HG02973 (cell line): ENCODE data around the gene NPHP4.
"Not testable (repeated sequence)": the region's sequence is repeated elsewhere in the genome, so short reads cannot be mapped to it uniquely, and the experiment has no call there.

Experiments
- ATAC-seq: cut with Tn5 transposase; IDR thresholded peaks from one replicate; pipeline ENCODE4 v1.9.1; 2021; ENCODE audit warnings: moderate library complexity; ENCODE audit not compliant: unreplicated experiment

NPHP4 gene

DNA sequence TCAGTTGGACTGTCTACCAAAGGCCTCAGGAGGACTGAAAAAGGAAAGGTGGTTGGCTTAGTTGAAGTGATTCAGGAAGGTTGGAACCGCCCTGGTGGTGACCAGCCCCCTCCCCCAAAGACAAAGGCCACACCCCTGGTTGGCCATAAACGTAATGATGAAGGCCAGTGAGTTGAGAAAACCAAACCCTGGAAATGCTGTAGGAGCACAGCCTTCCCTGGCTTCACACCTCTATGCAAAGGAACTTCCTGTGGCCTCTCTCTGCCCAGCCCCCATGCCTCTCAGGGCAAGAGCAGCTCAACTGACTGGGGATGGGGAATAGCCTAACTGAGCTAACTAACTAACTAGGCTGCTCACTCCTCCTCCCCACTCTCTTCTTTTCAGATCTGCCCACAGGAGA is 90.4 kb downstream of the NPHP4 start:
- ATAC-seq = no peak

DNA sequence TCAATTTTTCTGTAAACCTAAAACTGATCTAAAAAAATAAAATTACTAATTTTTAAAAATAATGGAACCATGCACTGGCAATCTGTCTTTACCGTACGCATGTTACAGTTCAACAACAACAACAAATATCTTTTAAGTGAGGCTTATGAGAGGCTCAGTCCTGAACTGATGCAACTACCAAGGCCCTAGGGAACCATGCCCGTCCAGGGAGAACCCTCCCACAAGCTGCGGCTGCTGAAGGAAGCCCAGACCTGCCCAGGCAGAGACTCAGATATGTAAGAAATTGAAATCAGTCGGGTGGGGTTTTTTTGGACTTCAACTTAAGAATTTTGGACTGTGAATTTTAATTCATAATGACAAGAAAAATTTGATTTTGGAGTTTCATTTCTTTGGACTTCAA is 91.1 kb downstream of the NPHP4 start:
- no peak for ATAC-seq

DNA sequence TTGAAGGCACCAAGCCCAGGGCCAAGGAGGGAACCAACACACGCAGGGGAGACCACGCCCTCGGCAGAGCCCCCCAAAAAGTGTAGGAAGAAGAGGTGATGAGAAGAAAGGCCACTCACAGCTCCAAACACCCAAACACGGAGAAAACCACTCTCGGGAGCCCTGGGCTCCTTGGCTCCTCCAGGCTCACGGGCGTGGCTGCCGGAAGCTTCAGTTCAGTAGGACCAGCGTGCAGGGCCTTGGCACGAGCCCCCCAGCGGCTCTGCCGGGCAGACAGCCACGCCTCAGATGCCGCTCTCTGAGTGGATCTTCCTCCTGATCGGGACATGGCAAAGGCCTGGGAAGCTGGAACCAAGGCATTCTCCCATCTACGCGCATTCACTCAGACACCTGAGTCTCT is 94.0 kb downstream of the NPHP4 start:
- no peak for ATAC-seq

DNA sequence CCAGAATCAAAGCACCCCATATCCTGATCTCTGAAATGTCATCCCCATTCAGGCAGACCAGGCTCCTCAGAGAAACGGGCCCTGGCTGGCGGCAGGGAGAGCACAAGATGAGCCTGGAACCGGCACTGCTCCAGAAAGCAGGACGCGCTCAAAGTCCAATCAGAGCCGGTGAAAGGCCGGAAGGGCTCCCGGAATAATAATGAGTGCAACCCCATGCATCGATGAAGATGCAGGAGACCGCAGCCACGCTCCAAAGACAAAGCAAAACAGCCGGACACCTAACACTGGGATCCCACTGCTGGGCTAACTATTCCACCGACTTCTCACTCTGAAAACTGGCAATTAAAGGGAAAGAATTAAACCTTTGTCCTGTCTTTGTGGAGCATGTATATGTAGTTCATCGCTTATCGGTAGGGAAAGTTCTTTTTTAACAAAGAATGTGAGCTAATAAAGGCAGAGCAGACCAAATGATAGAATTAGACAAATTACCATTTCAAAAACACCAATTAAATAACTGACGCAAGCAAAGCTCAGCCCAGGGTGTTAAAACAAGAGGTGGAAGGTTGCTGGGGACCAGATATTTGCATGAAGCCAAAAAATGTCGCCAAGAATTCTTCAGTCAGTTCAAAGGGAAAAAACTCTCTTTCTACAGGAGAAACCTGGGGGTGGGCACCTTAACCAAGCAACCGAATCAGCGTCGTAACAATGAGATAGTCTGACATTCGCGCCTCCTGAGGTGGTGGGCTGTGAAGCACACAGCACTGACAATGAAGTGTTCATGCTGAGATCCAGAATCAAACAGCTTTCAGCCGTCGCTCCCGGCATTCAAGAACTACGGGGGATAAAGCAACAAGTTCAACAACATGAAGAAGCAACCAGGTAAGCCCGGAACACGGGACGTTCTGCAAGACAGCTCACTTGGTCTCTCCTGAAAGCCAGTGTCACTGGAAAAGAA is 95.2 kb downstream of the NPHP4 start:
- no peak for ATAC-seq

DNA sequence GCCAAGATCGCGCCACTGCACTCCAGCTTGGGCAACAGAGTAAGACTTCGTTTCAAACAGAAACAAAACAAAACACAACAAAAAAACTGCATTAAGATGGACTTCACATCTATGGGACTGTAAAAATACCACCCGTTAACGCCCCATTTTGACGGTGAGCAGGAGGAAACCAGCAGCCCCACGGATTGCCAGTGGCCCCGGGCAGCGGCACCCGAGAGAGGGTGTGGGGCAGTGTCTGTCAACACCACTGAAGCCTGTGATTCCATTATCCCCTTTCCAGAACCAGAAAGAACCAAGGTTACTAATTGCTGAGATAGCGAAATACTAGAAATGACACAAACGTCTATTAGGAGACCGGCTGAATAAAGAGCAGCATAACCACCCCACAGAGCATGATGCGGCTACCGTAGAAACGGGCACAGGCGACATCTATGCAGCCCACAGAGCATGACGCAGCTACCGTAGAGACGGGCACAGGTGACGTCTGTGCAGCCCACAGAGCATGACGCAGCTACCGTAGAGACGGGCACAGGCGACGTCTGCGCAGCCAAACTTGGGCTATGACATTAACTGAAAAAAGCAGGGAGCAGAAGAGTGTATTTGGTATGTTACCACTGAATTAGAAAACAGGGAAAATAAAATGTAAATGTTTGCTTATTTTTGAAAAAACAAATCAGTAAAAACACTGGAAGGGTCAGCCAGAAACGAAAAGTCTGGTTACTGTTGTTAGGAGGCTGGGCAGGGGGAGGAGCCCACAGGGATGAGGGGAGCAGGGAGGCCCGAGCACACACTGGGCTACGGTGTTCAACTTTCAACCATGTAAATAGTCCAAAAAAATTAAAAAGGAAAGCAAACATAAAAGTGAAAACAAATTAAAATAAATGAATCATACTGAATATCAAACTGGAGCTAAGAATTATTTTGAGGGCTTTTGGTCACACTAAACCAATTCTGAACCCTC is 96.5 kb downstream of the NPHP4 start:
- ATAC-seq = no peak

DNA sequence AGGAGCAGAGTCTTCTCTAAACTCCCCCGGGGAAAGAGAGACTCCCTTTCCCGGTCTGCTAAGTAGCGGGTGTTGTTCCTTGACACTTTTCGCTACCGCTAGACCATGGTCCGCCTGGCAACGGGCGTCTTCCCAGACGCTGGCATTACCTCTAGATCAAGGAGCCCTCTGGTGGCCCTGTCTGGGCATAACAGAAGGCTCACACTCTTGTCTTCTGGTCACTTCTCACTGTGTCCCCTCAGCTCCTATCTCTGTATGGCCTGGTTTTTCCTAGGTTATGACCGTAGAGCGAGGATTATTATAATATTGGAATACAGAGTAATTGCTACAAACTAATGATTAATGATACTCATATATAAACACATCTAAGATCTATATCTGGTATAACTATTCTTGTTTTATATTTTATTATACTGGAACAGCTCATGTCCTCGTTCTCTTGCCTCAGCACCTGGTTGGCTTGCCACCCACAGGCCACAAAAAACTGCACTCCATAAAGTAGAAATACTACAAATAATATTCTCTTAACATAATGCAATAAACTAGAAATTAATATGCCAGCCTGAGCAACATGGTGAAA is 98.4 kb downstream of the NPHP4 start:
- ATAC-seq = not testable (repeated sequence)

DNA sequence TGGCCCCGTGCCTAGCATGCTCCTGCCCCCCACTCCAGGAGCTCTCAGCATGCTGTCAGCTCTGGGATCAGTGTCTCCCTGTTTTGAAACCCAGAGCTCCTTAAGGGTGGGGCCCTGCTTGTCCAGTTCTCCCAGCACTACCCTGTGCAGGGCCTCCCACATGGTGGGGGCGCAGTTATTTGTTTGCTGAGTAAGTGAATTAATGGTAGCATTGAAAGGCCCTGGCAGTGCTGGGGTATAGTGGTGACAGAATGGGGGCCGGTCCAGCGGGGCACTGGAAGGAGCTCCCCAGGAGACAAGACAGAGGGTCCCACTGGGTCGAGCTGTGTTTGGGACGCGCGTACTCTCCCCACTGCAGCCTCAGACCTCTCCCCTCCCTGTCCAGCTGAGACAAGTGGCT is 99.9 kb downstream of the NPHP4 start:
- no peak for ATAC-seq

DNA sequence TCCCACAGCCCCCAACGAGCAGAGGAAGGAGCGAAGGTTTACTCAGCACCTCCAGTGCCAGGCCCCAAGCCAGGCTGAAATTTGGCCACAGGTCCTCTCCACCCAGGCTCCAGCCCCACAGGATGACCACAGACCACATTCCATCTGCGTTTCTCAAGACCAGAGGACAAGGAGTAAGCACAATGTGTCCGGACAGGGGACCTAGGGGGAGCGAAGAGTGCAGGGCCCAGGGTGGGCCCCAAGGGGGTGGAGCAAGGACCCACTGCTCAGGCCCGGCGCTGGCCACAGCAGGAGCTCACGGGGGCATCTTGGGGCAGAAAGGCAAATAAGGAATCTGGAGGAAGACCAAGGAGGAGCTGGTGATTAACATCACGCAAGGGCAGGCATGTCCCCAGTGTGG is 100.5 kb downstream of the NPHP4 start:
- ATAC-seq = no peak

DNA sequence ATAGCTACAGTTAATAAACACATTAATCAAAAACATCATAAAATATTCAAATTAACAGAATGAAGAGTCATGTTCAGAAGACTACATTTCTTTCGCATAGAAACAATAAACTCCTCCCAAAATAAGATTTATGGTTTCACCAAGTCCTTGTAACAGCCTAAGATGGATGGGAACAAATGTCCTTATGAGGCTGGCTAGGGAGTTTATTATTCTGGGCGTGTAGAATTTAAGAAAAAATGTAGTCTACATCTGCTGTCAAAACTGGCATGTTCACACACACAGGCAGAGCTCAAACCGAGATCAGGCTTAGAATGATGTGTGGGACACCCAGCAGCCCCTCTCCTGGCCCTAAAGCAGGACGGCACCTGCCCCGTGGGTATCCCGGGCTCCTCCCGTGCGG is 101.1 kb downstream of the NPHP4 start:
- ATAC-seq = no peak

DNA sequence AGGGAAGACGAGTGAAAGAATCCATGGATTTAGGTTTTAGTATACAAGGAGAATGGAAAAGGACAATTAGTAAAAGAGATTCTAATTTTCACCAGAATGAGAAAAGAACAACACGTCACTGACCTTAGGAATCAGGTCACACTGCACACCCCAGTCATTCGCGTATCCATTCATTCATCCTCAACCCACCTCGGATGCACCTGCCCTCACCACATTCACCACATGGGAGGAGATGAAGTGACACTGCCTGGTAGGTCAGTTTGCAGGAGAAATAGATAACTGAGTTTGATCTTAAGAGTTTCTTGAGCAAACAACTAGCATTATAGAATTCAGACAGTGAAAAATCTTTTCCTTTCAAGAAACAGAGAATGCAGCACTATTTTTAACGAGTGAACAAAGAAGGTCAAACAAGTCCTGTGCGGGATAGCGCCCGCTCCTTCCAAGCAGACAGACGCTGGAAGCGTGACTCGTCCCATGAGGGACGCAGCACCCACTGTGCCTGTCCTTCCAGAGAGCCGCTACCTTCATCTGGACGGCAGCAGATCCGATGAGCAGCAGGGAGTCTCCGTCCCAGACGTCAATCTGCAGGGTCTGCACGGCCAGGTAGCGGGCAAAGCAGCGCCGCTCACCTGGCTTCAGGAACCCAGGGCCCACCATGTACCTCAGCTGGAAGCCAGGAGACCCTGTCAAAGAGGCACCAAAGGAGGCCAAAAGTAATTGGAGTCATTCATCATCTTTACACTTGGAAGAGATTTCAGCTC is 101.7 kb downstream of the NPHP4 start:
- ATAC-seq = no peak

DNA sequence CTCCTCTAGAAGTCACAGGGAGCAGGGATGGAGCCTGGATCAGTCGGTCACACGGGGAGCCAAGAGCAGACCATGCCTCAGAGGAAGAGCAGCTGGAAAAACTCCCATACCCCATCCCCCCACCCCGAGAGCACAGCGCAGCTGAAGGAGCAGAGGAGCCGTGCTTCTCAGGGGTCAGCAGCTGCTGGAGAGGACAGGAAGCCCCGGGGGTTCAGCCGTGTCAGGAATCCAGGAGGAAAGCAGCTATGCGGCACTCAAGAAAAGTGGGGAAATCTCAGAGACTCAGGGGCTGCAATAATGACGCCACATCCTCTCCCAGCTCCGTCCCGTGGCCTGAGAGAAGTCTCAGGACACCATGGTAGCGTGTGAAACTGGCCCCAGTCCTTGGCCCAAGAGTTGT is 102.3 kb downstream of the NPHP4 start:
- no peak for ATAC-seq

DNA sequence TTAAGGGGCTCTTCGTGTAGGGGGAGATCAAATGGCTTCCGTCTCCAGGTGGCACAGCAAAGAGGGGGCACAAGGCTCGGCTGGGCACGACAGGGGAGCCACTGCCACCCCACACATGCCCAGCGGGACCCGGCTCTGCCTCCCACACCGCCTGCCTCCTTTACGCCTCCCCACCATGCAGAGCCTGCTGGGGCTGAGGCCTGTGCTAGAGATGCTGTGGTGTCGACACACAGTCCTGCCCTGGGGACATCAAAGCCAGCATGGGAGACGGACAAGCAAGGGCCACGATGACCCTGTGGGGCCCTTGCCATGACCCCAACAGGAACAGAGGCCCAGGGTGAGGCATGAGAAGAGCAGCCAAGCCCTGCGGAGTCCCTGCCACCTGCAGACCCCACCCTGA is 102.8 kb downstream of the NPHP4 start:
- no peak for ATAC-seq

DNA sequence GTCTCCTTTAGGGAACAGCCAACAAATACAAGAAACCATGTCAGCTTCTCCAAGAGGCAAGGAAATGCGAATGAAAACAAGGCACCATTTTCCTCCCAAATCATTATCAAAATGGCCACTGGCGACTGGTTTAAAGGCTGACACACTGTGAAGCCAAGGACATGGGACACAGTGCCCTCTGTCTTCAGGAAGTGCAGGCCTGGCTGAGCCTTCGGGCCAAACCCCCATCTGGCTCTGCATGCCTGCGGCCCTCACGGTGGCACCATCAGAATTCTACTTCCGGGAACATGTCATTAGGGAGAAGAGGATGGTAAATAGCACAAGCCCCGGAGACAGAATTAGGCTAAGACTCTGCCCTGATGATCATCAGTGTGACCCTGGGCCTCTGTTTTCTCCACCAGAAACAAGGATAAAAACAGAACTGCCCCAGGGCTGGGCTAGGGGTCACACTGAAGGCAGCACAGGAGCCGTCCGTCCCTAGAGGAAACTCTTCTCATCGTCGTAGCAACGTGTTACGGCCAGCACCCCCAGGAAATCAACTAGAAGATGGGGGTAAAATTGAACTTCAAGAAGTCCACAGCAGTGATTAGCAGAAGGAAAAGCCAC is 103.5 kb downstream of the NPHP4 start:
- ATAC-seq = no peak

DNA sequence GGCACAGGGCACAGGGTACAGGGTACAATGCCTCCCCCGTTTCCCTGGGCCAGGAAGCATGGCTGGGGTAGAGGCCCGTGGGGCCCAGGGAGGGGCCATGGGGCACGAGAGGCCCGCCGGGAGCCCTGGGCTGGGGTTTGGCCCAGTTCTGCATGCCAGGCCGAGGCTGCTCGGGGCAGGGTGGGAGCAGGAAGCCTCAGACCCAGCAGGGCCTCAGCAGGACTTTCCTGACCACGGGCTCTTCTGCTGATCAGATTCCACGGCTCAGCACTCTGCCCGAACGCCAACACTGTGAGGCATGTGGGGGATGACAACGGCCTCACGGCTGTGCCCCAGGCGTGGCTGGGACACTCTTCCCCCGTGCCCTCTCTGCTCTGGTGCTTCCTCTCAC is 104.3 kb downstream of the NPHP4 start:
- ATAC-seq = no peak

DNA sequence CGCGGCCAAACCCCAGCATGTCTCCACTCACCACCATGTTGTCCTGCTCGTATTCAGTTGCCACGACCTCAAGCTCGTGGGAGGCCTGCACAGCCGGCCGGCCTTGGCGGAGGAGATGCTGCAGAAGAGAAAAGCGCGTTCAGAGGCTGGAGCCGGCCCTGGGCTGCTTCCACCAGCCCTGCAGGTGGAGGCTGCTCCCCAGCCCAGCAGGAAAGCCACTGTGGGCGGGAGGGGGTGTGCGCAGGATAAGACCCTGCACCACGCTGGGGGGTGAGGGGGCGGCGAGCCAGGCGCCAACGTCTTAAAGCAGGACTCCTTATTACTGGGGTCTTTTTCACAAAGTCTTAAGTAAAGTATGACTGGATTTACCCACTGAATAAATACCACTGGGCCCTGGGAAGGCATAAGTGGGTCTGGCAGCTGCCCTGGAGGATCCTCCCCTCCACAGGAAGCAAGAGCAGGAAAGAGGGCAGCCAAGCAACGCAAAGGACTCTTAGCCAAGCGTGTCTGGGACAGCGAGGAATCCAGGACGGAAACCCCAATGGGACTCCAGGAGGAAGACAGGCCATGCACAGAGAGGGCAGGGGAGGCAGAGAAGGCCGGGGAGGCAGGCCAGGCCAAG is 104.8 kb downstream of the NPHP4 start:
- no peak for ATAC-seq

DNA sequence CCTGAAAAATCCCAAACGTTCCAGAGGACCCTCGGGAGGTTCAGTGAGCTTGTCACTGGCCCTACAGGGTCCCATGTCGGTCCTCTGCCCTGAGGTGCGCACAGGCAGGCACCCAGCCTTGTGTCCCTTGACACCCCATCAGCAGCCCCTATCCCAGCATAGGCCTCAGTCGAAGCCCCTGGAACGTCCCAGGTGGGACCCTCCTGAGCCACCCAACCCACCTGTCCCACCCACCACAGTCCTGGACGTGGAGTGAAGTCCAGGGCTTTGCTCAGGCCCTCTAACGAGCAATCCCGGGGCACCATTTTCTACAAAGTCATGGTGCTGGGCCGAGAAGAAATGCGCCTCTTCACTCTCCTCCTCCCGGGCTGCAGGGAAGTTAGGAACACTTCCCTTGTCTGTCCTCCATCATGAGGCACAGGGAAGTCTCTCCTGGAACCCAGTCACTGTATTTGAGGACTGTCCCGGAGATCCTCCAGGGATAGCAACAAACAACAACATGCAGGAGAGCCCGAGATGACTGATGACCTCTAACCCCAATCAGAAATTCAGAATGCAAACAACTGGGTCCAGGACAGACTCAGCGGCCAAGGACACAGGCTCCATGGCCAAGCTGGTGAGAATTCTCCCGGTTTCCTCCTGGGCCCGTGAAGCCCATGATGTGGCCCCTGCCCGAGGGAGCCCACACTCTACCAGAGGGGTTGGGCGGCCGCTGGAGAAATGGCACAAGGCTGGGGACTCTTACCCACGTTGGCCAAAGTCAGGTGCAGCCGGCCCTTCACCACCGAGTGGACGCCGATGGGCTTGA is 105.5 kb downstream of the NPHP4 start:
- ATAC-seq = no peak

DNA sequence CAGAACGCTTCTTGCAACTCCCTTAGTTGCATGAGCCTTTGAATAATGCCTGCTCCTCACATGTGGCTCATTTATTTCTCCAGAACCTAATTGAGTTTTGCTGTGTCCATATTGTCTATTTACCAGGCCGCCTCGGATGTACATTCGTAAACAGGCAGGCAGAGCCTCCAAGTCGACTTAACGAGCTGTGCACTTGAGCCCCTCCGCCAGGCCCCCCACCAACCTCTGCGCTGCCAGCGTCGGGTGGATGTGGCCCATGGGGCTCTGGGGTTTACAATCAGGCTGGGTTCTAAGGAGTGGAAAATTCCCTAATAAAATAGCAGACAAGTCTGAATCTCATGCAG is 106.1 kb downstream of the NPHP4 start:
- no peak for ATAC-seq

DNA sequence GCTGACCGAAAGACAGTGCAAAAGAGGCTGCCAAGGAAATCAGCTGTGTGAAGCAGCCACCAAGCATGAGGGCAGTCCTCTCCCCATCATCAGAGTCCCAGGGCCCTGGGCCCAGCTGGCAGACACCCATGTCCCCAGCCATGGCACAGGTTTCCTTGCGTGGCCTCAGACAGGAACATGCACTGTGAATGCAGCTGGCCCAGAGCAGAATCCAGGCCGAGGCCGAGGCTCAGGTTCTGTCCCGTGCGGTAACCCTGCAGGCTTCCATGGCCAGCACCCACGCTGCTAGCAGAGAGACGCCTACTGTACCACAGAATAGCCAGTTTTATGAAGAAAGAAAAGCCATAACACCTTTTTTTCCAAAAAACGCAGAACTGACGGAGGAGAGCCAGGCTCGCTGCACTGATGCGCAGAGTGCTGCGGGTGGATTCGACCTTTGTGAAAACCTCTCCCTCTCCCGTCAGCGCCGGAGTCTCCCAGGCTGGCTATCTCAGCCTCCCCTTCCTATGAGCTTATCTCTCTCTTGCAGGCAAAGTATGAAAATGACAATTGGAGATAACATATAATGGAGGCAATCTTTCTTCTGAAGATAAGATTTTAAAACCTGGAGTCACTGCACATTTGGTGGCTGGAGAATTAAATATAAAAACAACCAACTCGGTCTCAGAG is 106.6 kb downstream of the NPHP4 start:
- ATAC-seq = no peak

DNA sequence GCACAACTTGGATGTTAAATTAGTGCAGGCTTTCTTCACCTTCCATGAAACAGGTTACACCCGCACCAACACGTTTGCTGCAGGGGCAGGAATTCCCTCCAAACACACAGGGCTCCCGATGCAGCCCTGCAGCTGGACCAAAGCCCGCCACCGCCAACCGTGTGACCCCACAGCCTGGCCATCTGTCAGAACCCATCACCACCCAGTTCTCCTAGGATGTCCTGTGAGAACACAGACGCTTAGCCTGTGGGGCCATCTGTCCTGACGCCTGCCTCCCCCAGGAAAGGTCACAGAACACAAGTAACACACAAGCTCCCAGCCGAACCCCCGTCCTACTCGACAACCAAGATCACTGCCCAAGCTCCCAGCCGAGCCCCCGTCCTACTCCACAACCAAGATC is 108.1 kb downstream of the NPHP4 start:
- no peak for ATAC-seq
